K562 (cell line): Measurements from ENCODE around the gene KHSRP. TPM values are rescaled to one million over a fixed set of nuclear protein-coding genes. Genes with fewer than 3 reads are reported as not detected.

Source experiments
- ATAC-seq: fragments of 200-7000 bp; cut with Tn5 transposase; 3 replicates; pipeline ENCODE4 v1.9.1; 2020; ENCODE audit warnings: moderate library complexity
- BruUV-seq: library from RNA; stranded (reverse); fragments of 400-500 nt; replicated peaks from 2 replicates; lab custom pipeline; 2021; lab: Mats Ljungman, UMichigan
- CTCF ChIA-PET: fragments of 300-600 bp; formaldehyde crosslinking; extraction: SDS; loops from one replicate; lab custom pipeline; 2021; ENCODE audit warnings: low intra/inter-chr PET ratio; lab: Yijun Ruan, JAX
- POLR2A ChIA-PET: fragments of 300-600, 350-650 bp; sonication (Branson Sonifier 250); formaldehyde crosslinking; extraction: SDS; loops from one replicate; lab custom pipeline; 2021; ENCODE audit warnings: antibody characterized with exemption, inconsistent platforms; lab: Yijun Ruan, JAX
- DNase-seq, 4 experiments: peaks; one replicate each; pipeline versions ENCODE4 v3.0.0 to v3.0.0-alpha.2; 2011 to 2018; ENCODE audit warnings: low spot score in 3 of 4, mixed read lengths in 3 of 4; ENCODE audit errors: extremely low read depth in 1 of 4
- FAIRE-seq: peaks from 2 replicates; lab custom pipeline; 2011; peaks lifted over from hg19 to GRCh38; lab: Jason Lieb, UNC
- H2AFZ ChIP-seq: 2 replicates; pipeline ENCODE4 v1.6.0; 2011; ENCODE audit warnings: low read depth, low read length, control low read depth, inconsistent platforms
- H3K27ac ChIP-seq: fragments of 200-600 bp; 3 replicates; pipeline ENCODE4 v1.8.0; 2011; ENCODE audit warnings: low read depth, mild to moderate bottlenecking, control low read depth, inconsistent platforms, low read length, moderate library complexity, mixed read lengths; ENCODE audit errors: extremely low read depth
- H3K27me3 ChIP-seq, 2 experiments: fragments of 300-600 bp in 1 of 2; 2 replicates in 1 of 2; 3 replicates in 1 of 2; pipeline versions ENCODE4 v1.6.0 to v1.8.0; 2011; ENCODE audit warnings: inconsistent platforms in 2 of 2, low read length in 2 of 2, mild to moderate bottlenecking in 1 of 2, mixed read lengths in 1 of 2, moderate library complexity in 1 of 2; ENCODE audit not compliant: control insufficient read depth in 2 of 2, insufficient read depth in 2 of 2
- H3K36me3 ChIP-seq: fragments of 300-600 bp; 3 replicates; pipeline ENCODE4 v1.8.0; 2011; ENCODE audit warnings: mild to moderate bottlenecking, low read length, inconsistent platforms; ENCODE audit not compliant: control insufficient read depth, insufficient read depth
- H3K4me1 ChIP-seq, 2 experiments: fragments of 200-600 bp in 1 of 2; replicated peaks in 1 of 2; 2 replicates in 1 of 2; 3 replicates in 1 of 2; pipeline versions ENCODE4 v1.5.1 to v1.8.0; 2011; ENCODE audit warnings: inconsistent platforms in 2 of 2, low read length in 2 of 2, mild to moderate bottlenecking in 1 of 2, mixed read lengths in 1 of 2, moderate library complexity in 1 of 2; ENCODE audit not compliant: control insufficient read depth in 2 of 2, insufficient read depth in 2 of 2
- H3K4me2 ChIP-seq: 2 replicates; pipeline ENCODE4 v1.6.1; 2011; ENCODE audit warnings: low read length, control low read depth, inconsistent platforms, mixed read lengths; ENCODE audit not compliant: insufficient read depth
- H3K4me3 ChIP-seq: fragments of 200-600 bp; sonication (generic), shearing (Covaris generic); 2 replicates; pipeline ENCODE4 v1.5.1; 2016; ENCODE audit warnings: control low read depth, inconsistent platforms
- H3K79me2 ChIP-seq: fragments of 200-600 bp; 3 replicates; pipeline ENCODE4 v1.8.0; 2011; ENCODE audit warnings: low read length, inconsistent platforms; ENCODE audit not compliant: control insufficient read depth, insufficient read depth
- H3K9ac ChIP-seq, 2 experiments: 2 replicates each; pipeline versions ENCODE4 v1.6.0 to v1.6.1; 2011; ENCODE audit warnings: low read depth in 2 of 2, low read length in 2 of 2, control low read depth in 1 of 2, inconsistent platforms in 1 of 2, mild to moderate bottlenecking in 1 of 2, mixed read lengths in 1 of 2; ENCODE audit not compliant: insufficient read depth in 1 of 2
- H3K9me1 ChIP-seq: one replicate; pipeline ENCODE4 v1.6.0; 2011; ENCODE audit warnings: inconsistent platforms, mild to moderate bottlenecking, low read length, moderate library complexity; ENCODE audit not compliant: control insufficient read depth, insufficient read depth
- H3K9me3 ChIP-seq: replicated peaks from 2 replicates; pipeline ENCODE4 v1.5.1; 2011; ENCODE audit warnings: low read depth, low read length, inconsistent platforms; ENCODE audit not compliant: control insufficient read depth, insufficient read depth
- H4K20me1 ChIP-seq: replicated peaks from 2 replicates; pipeline ENCODE4 v1.6.1; 2011; ENCODE audit warnings: low read length, inconsistent platforms, mixed read lengths; ENCODE audit not compliant: control insufficient read depth, insufficient read depth
- ATF3 ChIP-seq, 2 experiments: fragments of 450-650 bp in 1 of 2; sonication (generic) in 1 of 2; formaldehyde crosslinking in 1 of 2; IDR thresholded peaks in 1 of 2; conservative IDR thresholded peaks in 1 of 2; 2 replicates each; pipeline versions ENCODE4 v1.6.1 to v1.8.1; 2016 to 2023; ENCODE audit warnings: mild to moderate bottlenecking in 2 of 2, moderate library complexity in 2 of 2, inconsistent platforms in 1 of 2, missing genetic modification reagents in 1 of 2
- MNT ChIP-seq, 2 experiments: fragments of 450-650 bp; conservative IDR thresholded peaks; 2 replicates each; pipeline ENCODE4 v1.6.1; 2017; ENCODE audit warnings: mild to moderate bottlenecking in 2 of 2, moderate library complexity in 2 of 2
- POLR2G ChIP-seq: fragments of 200-400 bp; formaldehyde crosslinking; IDR thresholded peaks from 2 replicates; pipeline ENCODE4 v1.6.1; 2017; ENCODE audit warnings: low read depth, mild to moderate bottlenecking, antibody characterized with exemption, low read length, moderate library complexity
- SNRNP70 ChIP-seq: fragments of 200-400 bp; formaldehyde crosslinking; optimal IDR thresholded peaks from 2 replicates; pipeline ENCODE3; 2017; ENCODE audit warnings: low read depth, low read length
- ZBTB11 ChIP-seq, 3 experiments: fragments of 200-800 bp in 1 of 3; fragments of 250-450 bp in 1 of 3; fragments of 450-650 bp in 1 of 3; sonication (Bioruptor Pico) in 1 of 3; sonication (Bioruptor generic) in 1 of 3; formaldehyde crosslinking in 1 of 3; IDR thresholded peaks; 2 replicates each; pipeline versions ENCODE4 v1.6.1 to v1.8.0; 2016 to 2022; ENCODE audit warnings: mild to moderate bottlenecking in 2 of 3, missing genetic modification characterization in 2 of 3, missing compliant biosample characterization in 1 of 3, moderate library complexity in 1 of 3
- ZNF224 ChIP-seq: sonication (generic); formaldehyde crosslinking; IDR thresholded peaks from 2 replicates; pipeline ENCODE4 v1.8.0; 2022; ENCODE audit warnings: mild to moderate bottlenecking, missing genetic modification reagents
- ZSCAN29 ChIP-seq: fragments of 450-650 bp; IDR thresholded peaks from 2 replicates; pipeline ENCODE4 v1.6.1; 2017
- WGBS: fragments of 100-300 bp; shearing (Covaris generic); methylation state at CpG from one replicate; pipeline ENCODE4 v1.1.6; 2016; ENCODE audit warnings: low coverage, mixed read lengths; ENCODE audit not compliant: insufficient coverage; ENCODE audit errors: missing lambda C conversion rate; 5-methylcytosine and 5-hydroxymethylcytosine counted together
- in situ Hi-C: fragments of 300-500 bp; cut with MboI; formaldehyde crosslinking; loops from 4 replicates; pipeline ENCODE4 v1.15.0; 2018; ENCODE audit warnings: inconsistent platforms, mixed read lengths
- intact Hi-C: fragments of 100-400 bp; cut with micrococcal nuclease; formaldehyde crosslinking; loops from 2 replicates; pipeline ENCODE4 v1.14.2; 2022
- polyA plus RNA-seq, 8 experiments: library from polyadenylated mRNA; depleted of rRNA in 4 of 8; stranded (reverse) in 5 of 8; unstranded in 3 of 8; fragments of >200 nt; fragmentation: Nextera tagmentation in 2 of 8; fragmentation: Illumina TruSeq in 1 of 8; extraction: Ambion mirVana in 2 of 8; extraction: Trizol in 1 of 8; gene quantifications; 2 replicates each; pipeline versions ENCODE4 v1.2.1 to v1.2.3, GENCODE V29; 2011 to 2014; ENCODE audit warnings: inconsistent platforms in 1 of 8, missing spikeins in 1 of 8
- total RNA-seq, 7 experiments: library from RNA; depleted of rRNA in 6 of 7; stranded (reverse); fragments of >200 nt in 6 of 7; fragmentation: Illumina TruSeq in 2 of 7; extraction: Trizol in 2 of 7; gene quantifications; 2 replicates each; pipeline versions ENCODE4 v1.2.1 to v1.2.3, GENCODE V29; 2011 to 2021; ENCODE audit warnings: low replicate concordance in 1 of 7

KHSRP gene
- total and polyA plus RNA-seq, 9 of the 15 experiments (the other 6 are each of a cell fraction or from before 2014, with no cell fraction given), result 4.2 to 564 (median 139) TPM

GRCh38 chr19:6443986-6444385, 19.4 kb upstream of the KHSRP start:
- Histone ChIP-seq H3K27me3 (no peaks in the 10 kb centered on the region), H3K9me1 (no peaks in the 10 kb centered on the region), H3K36me3 (peaks cover 5% of the 10 kb centered on the region; the same call in 2 of the 3 replicates), H3K9ac (no peak overlapping the region), H3K4me1 (no peaks in the 10 kb centered on the region; a peak in 1 of 5 replicates), H2AFZ (no peak overlapping the region), H3K9me3 (no peaks in the 10 kb centered on the region), H4K20me1 (no peaks in the 10 kb centered on the region), H3K79me2 (no peaks in the 10 kb centered on the region), H3K4me3 (no peak overlapping the region), H3K27ac (no peak overlapping the region), H3K4me2 (no peak overlapping the region)
- DNase-seq, result no peak
- TF ChIP-seq ZSCAN29 (no peak), POLR2G (0 out of 2 replicates have a peak, but pooled peaks have one; percentile 31)
- no peak for FAIRE-seq
- intact Hi-C loops, result no loop called here
- ChIA-PET CTCF (no interaction called here), POLR2A (interaction anchor here (0.6 kb wide), 1 partner anchor 10 kb away, joined by 4 read pairs; the partner anchor contains the start of gene SLC25A41)
- BruUV-seq, result no TSS peak
- in situ Hi-C loops, result no loop called here
- ATAC-seq, result no peak
- WGBS, result 90% methylated on average over 11 of the region's 13 CpGs

- Histone ChIP-seq H3K4me1 (no peaks in the 10 kb centered on the region; a peak in 1 of 5 replicates), H3K36me3 (peaks cover 5% of the 10 kb centered on the region; the same call in 1 of the 3 replicates), H3K27ac (no peak overlapping the region), H3K27me3 (no peaks in the 10 kb centered on the region), H2AFZ (no peak overlapping the region), H3K9me3 (no peaks in the 10 kb centered on the region), H3K4me3 (no peak overlapping the region), H3K9me1 (no peaks in the 10 kb centered on the region), H4K20me1 (no peaks in the 10 kb centered on the region), H3K9ac (no peak overlapping the region), H3K4me2 (no peak overlapping the region), H3K79me2 (no peaks in the 10 kb centered on the region)
- FAIRE-seq (no peak), DNase-seq (no peak), ATAC-seq (no peak)
- CTCF ChIA-PET, result no interaction called here
- in situ Hi-C loops, result no loop called here
- POLR2A ChIA-PET, result no interaction called here
- intact Hi-C loops, result no loop called here
- WGBS, result 82% methylated on average over 8 of the region's 13 CpGs
- BruUV-seq, result no TSS peak
- TF ChIP-seq MNT (conservative IDR thresholded peaks at IDR 0.05) (no peak), SNRNP70 (no peak), ATF3 (IDR thresholded peaks at IDR 0.05) (no peak), ATF3 (CRISPR knock-in tag; conservative IDR thresholded peaks at IDR 0.05) (no peak), ZBTB11 (CRISPR knock-in tag; IDR thresholded peaks at IDR 0.05) (no peak), ZNF224 (CRISPR knock-in tag) (no peak)
Measured at GRCh38 chr19:6442087-6442688, 17.6 kb upstream of the KHSRP start.
